ENCODE measurements around the gene SHC4.
"Not testable (repeated sequence)": the region's sequence is repeated elsewhere in the genome, so short reads cannot be mapped to it uniquely, and the experiment has no call there.

The SHC4 gene

DNA sequence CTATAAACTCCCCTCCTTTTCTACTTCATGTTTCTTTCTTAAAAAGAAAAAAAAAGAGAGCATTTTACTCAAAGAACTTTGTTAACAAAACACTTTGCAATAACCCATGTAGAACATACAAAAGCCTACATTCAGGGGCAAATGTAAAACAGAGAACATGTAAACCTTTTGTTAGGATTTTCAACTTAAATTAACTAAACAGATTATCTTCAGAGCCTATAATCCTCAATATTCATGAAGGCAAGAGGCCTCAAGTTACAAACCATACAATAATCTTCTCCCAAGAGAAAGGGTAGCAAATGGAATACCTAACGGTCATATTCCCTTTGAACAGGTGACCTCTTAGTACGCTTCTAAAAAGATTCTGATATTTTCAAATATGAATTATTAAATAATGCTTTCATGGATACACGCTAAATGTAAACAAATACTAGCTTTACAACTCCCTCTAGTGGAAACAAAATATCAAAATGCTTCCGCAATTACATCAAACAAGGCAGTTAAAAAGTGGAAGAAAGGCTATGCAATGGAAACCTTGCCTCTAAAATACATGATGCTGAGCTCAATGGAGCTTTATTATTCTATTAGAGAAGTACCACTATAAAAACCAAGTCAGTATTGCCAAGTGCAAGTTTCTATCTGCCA, 162.8 kb downstream of the SHC4 start:
- no peaks in the 10 kb centered on the region for H3K27me3 ChIP-seq (ENCODE audit: control insufficient read depth, insufficient read depth, low read length)
- no peak for DNase-seq (ENCODE audit: low read depth, low spot score)
- H3K27ac ChIP-seq (ENCODE audit: low read length) = no peak overlapping the region
- no peak overlapping the region for H3K4me3 ChIP-seq (ENCODE audit: low read length)
- no peaks in the 10 kb centered on the region for H3K4me1 ChIP-seq (ENCODE audit: control insufficient read depth, insufficient read depth, low read length)
- WGBS (ENCODE audit: insufficient coverage, insufficient read length) = no CpG with 5 or more reads among the region's 4 CpGs
- H3K9me3 ChIP-seq (ENCODE audit: control insufficient read depth, insufficient read depth, low read length) = no peaks in the 10 kb centered on the region
- H3K36me3 ChIP-seq (ENCODE audit: control insufficient read depth, insufficient read depth, low read length) = no peaks in the 10 kb centered on the region

DNA sequence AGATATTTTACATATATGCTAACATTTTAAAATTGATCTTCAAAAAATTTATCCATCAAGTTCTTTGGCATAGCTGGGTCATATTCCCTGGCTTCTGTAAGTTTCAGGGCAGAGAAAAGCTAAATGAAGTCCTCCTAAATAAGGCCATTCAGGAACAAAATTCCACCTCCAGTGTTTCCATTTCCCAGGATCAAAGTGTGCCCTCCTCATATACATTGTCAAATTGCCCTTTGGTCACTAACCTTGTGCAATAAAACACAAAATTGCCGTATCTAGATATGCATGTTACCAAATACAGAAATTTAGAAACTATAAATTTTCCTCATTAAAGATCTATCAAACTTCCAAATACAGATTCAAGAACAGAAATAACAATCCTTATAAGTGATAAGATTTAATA, 163.5 kb downstream of the SHC4 start:
- no CpG with 5 or more reads among the region's 1 CpG for WGBS (ENCODE audit: insufficient coverage, insufficient read length)
- H3K27me3 ChIP-seq (ENCODE audit: control insufficient read depth, insufficient read depth, low read length) = no peaks in the 10 kb centered on the region
- H3K9me3 ChIP-seq (ENCODE audit: control insufficient read depth, insufficient read depth, low read length) = no peaks in the 10 kb centered on the region
- H3K27ac ChIP-seq (ENCODE audit: low read length) = no peak overlapping the region
- no peaks in the 10 kb centered on the region for H3K4me1 ChIP-seq (ENCODE audit: control insufficient read depth, insufficient read depth, low read length)
- H3K4me3 ChIP-seq (ENCODE audit: low read length) = no peak overlapping the region
- DNase-seq (ENCODE audit: low read depth, low spot score) = no peak
- H3K36me3 ChIP-seq (ENCODE audit: control insufficient read depth, insufficient read depth, low read length) = no peaks in the 10 kb centered on the region

DNA sequence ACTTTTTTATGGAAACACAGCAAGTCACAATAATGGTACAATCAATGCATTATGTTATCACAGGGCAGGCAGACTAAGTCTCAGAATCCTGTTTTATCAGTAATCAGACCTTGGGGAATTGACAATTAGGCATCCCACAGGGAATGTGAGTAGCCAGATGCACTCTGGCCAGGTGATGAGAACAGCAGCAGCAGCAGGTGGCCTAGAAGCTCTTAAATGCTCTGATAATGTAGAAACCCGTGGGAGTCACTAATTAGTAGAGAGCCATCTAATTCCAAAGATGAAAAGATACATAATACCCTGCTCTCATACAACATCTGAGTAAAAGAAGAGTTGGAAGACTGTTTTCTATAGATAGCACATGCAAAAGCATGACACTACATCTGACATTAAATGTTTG, 165.4 kb downstream of the SHC4 start:
- no CpG with 5 or more reads among the region's 1 CpG for WGBS (ENCODE audit: insufficient coverage, insufficient read length)
- Histone ChIP-seq H3K27ac (ENCODE audit: low read length) (no peak overlapping the region), H3K27me3 (ENCODE audit: control insufficient read depth, insufficient read depth, low read length) (no peaks in the 10 kb centered on the region), H3K4me1 (ENCODE audit: control insufficient read depth, insufficient read depth, low read length) (no peaks in the 10 kb centered on the region), H3K4me3 (ENCODE audit: low read length) (no peak overlapping the region), H3K36me3 (ENCODE audit: control insufficient read depth, insufficient read depth, low read length) (no peaks in the 10 kb centered on the region), H3K9me3 (ENCODE audit: control insufficient read depth, insufficient read depth, low read length) (no peaks in the 10 kb centered on the region)
- DNase-seq (ENCODE audit: low read depth, low spot score) = no peak

DNA sequence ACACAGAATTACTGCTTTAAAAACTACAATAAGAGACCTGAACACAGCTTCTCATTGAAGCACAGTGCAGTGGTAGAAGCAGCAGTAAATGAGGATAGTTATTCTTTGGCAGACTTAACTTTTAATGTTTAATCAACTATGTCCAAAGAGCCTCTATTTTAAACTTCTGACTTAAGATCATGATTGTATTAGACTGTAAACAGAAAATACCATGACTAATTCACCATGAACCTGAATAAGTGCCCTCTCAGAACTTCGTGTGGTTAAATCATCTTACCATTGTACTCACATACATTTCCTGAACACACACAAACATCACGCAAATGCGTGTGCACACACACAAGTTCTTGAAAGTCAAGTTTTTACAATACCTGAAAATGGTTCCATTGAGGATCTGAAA, 166.8 kb downstream of the SHC4 start:
- DNase-seq (ENCODE audit: low read depth, low spot score) = no peak
- Histone ChIP-seq H3K27me3 (ENCODE audit: control insufficient read depth, insufficient read depth, low read length) (no peaks in the 10 kb centered on the region), H3K27ac (ENCODE audit: low read length) (no peak overlapping the region), H3K36me3 (ENCODE audit: control insufficient read depth, insufficient read depth, low read length) (no peaks in the 10 kb centered on the region), H3K4me1 (ENCODE audit: control insufficient read depth, insufficient read depth, low read length) (no peaks in the 10 kb centered on the region), H3K9me3 (ENCODE audit: control insufficient read depth, insufficient read depth, low read length) (no peaks in the 10 kb centered on the region), H3K4me3 (ENCODE audit: low read length) (no peak overlapping the region)
- WGBS (ENCODE audit: insufficient coverage, insufficient read length) = no CpG with 5 or more reads among the region's 3 CpGs

DNA sequence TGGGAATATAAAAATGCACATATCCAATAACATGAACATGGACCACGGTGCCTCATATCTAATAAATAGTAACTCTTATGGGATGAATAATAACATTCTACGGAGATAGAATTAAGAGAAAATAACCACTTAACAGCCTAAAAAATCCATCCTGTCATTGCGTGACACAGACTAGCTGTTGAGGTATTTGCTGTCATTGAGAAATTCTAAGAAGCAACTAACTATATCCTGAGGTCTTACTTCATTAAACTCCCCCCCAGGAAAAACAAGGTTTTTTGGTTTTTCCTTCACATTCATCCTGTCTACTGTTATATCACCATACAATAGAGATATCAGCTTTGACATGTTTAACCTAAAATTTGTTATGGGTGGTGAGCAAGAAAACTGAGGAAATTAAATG, 167.2 kb downstream of the SHC4 start:
- no peaks in the 10 kb centered on the region for H3K4me1 ChIP-seq (ENCODE audit: control insufficient read depth, insufficient read depth, low read length)
- H3K27me3 ChIP-seq (ENCODE audit: control insufficient read depth, insufficient read depth, low read length) = no peaks in the 10 kb centered on the region
- no peak for DNase-seq (ENCODE audit: low read depth, low spot score)
- H3K36me3 ChIP-seq (ENCODE audit: control insufficient read depth, insufficient read depth, low read length) = no peaks in the 10 kb centered on the region
- H3K27ac ChIP-seq (ENCODE audit: low read length) = no peak overlapping the region
- H3K4me3 ChIP-seq (ENCODE audit: low read length) = no peak overlapping the region
- no peaks in the 10 kb centered on the region for H3K9me3 ChIP-seq (ENCODE audit: control insufficient read depth, insufficient read depth, low read length)
- WGBS (ENCODE audit: insufficient coverage, insufficient read length) = no CpG with 5 or more reads among the region's 3 CpGs

DNA sequence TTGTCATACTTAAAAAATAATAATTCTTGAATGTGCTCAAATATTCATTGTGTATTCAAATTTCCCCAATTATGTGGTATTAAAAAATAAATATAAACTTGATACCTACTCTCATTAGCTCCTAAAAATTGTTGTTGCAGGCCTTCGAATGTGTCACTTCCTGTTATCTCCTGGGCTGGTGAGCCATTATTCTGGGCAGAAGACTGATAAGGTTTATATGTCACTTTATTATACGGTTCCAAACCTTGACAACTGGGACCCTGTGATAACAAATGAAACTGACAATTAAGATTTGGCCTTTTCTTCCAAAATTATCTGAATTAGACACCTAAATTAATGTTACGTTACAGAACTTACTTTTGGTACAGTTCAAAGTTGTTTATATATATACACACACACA, 167.8 kb downstream of the SHC4 start:
- no peaks in the 10 kb centered on the region for H3K9me3 ChIP-seq (ENCODE audit: control insufficient read depth, insufficient read depth, low read length)
- no CpG with 5 or more reads among the region's 3 CpGs for WGBS (ENCODE audit: insufficient coverage, insufficient read length)
- H3K36me3 ChIP-seq (ENCODE audit: control insufficient read depth, insufficient read depth, low read length) = no peaks in the 10 kb centered on the region
- H3K4me1 ChIP-seq (ENCODE audit: control insufficient read depth, insufficient read depth, low read length) = no peaks in the 10 kb centered on the region
- H3K27me3 ChIP-seq (ENCODE audit: control insufficient read depth, insufficient read depth, low read length) = no peaks in the 10 kb centered on the region
- no peak overlapping the region for H3K4me3 ChIP-seq (ENCODE audit: low read length)
- no peak for DNase-seq (ENCODE audit: low read depth, low spot score)
- H3K27ac ChIP-seq (ENCODE audit: low read length) = no peak overlapping the region

DNA sequence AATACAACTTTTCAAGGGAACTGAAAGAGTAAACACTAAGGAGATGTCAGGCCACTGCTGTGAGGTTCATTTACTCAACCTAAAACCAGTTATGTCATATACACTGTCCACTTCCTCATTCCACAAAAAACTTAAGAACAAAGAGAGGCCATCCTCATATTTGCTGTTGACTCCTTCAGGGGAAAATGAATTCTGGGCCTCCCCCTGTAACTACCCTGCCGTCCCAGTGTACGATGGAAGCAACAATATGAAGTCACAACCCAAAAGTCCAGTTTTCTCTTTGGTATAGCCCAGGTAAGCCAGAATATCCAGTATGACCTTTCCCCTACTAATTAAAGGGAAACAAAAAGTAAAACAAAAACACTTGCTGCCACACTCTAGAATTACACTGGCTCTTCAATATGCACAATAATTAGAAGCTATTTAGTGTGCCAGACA, 169.0 kb downstream of the SHC4 start:
- Histone ChIP-seq H3K27ac (ENCODE audit: low read length) (no peak overlapping the region), H3K4me3 (ENCODE audit: low read length) (no peak overlapping the region), H3K36me3 (ENCODE audit: control insufficient read depth, insufficient read depth, low read length) (no peaks in the 10 kb centered on the region), H3K9me3 (ENCODE audit: control insufficient read depth, insufficient read depth, low read length) (no peaks in the 10 kb centered on the region), H3K27me3 (ENCODE audit: control insufficient read depth, insufficient read depth, low read length) (no peaks in the 10 kb centered on the region), H3K4me1 (ENCODE audit: control insufficient read depth, insufficient read depth, low read length) (no peaks in the 10 kb centered on the region)
- WGBS (ENCODE audit: insufficient coverage, insufficient read length) = no CpG with 5 or more reads among the region's 2 CpGs
- no peak for DNase-seq (ENCODE audit: low read depth, low spot score)

DNA sequence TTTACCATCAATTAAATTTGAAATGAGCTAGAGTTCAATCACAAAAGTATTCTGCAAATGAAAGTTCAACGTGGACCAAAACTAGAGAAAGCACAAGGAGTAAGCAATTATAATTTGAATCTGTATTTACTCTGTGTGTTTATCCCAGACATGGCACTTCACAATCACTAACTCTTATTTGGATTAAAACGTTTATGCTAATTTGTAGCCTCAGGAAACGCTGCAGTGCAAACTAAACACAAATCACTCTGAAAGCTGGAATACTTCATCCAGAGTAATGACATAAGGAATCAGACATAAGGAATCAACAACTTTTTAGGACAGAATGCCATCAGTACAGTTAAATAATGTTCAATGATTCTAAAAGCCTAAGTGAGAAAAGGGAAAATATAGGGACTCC, 171.3 kb downstream of the SHC4 start:
- Histone ChIP-seq H3K36me3 (ENCODE audit: control insufficient read depth, insufficient read depth, low read length) (no peaks in the 10 kb centered on the region; the same call in 1 of the 2 replicates), H3K9me3 (ENCODE audit: control insufficient read depth, insufficient read depth, low read length) (no peaks in the 10 kb centered on the region), H3K4me3 (ENCODE audit: low read length) (no peak overlapping the region), H3K27ac (ENCODE audit: low read length) (no peak overlapping the region), H3K27me3 (ENCODE audit: control insufficient read depth, insufficient read depth, low read length) (no peaks in the 10 kb centered on the region), H3K4me1 (ENCODE audit: control insufficient read depth, insufficient read depth, low read length) (no peaks in the 10 kb centered on the region)
- no CpG with 5 or more reads among the region's 3 CpGs for WGBS (ENCODE audit: insufficient coverage, insufficient read length)
- DNase-seq (ENCODE audit: low read depth, low spot score) = no peak

DNA sequence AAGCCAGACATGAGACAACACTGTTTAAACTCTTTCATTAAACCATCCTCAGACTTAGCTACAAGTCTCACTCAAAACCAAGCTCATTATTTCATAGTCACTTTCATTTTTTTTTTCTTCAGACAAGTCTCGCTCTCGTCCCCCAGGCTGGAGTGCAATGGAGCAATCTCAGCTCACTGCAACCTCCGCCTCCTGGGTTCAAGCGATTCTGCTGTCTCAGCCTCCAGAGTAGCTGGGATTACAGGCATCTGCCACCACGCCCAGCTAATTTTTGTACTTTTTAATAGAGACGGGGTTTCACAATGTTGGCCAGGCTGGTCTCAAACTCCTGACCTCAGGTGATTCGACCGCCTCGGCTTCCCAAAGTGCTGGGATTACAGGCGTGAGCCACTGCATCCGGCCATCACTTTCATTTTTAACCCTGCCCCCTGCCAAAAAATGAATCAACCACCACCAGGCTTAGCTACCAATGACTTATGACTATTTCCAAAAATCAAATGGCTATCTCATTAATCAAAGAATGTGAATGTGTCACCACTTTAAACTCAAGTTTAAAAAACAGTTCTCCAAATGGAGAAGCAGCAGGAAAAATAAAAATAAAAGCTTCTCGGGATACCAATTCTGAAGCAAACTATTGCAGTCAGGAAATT, 173.1 kb downstream of the SHC4 start:
- no CpG with 5 or more reads among the region's 12 CpGs for WGBS (ENCODE audit: insufficient coverage, insufficient read length)
- H3K4me3 ChIP-seq (ENCODE audit: low read length); DNase-seq (ENCODE audit: low read depth, low spot score); H3K27ac ChIP-seq (ENCODE audit: low read length); H3K36me3 ChIP-seq (ENCODE audit: control insufficient read depth, insufficient read depth, low read length); H3K27me3 ChIP-seq (ENCODE audit: control insufficient read depth, insufficient read depth, low read length); H3K4me1 ChIP-seq (ENCODE audit: control insufficient read depth, insufficient read depth, low read length); H3K9me3 ChIP-seq (ENCODE audit: control insufficient read depth, insufficient read depth, low read length): not testable (repeated sequence)

DNA sequence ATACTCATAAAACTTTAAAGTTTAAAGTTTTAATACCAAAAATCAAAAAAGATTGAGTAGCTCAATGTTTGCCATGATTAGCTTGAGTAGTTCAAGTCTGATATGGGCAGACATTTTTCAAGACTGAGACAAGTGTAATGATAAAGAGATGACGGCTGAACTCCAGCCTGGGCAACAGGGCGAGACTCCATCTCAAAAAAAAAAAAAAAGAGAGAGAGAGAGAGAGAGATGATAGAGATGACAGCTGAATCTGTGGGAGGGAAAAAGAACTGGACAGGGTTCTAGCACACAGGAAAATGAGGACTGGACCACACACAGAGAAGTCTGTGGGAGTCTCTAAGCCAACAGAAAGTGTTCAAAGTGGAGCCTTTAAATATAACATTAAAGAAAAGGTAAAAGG, 178.0 kb downstream of the SHC4 start:
- peaks cover 8% of the 10 kb centered on the region; the same call in 1 of the 2 replicates for H3K36me3 ChIP-seq (ENCODE audit: control insufficient read depth, insufficient read depth, low read length)
- DNase-seq (ENCODE audit: low read depth, low spot score) = no peak
- H3K4me3 ChIP-seq (ENCODE audit: low read length) = no peak overlapping the region
- no peaks in the 10 kb centered on the region for H3K27me3 ChIP-seq (ENCODE audit: control insufficient read depth, insufficient read depth, low read length)
- H3K27ac ChIP-seq (ENCODE audit: low read length) = no peak overlapping the region
- H3K4me1 ChIP-seq (ENCODE audit: control insufficient read depth, insufficient read depth, low read length) = no peaks in the 10 kb centered on the region
- WGBS (ENCODE audit: insufficient coverage, insufficient read length) = no CpG with 5 or more reads among the region's 2 CpGs
- no peaks in the 10 kb centered on the region for H3K9me3 ChIP-seq (ENCODE audit: control insufficient read depth, insufficient read depth, low read length)

DNA sequence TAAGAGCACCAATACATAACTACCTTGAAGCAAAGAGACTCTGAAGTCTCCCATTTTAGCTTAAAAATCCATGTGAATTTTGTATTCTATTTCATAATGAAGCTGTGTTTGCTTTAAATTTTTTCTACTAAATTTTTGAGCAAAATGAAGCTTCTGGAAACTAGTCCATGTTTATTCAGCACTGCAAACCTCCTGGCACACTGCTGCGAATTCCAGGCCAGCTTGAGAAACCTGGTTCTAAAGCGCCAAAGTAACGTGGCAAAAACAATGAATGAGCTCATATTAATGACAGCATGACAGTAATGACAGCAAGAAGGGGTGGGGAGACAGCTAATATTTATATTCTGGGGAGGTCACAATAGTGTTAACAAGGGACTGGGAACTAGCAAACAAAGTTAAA, 178.5 kb downstream of the SHC4 start:
- Histone ChIP-seq H3K4me3 (ENCODE audit: low read length) (no peak overlapping the region), H3K27me3 (ENCODE audit: control insufficient read depth, insufficient read depth, low read length) (no peaks in the 10 kb centered on the region), H3K36me3 (ENCODE audit: control insufficient read depth, insufficient read depth, low read length) (peaks cover 8% of the 10 kb centered on the region; the same call in 1 of the 2 replicates), H3K9me3 (ENCODE audit: control insufficient read depth, insufficient read depth, low read length) (no peaks in the 10 kb centered on the region), H3K27ac (ENCODE audit: low read length) (no peak overlapping the region), H3K4me1 (ENCODE audit: control insufficient read depth, insufficient read depth, low read length) (no peaks in the 10 kb centered on the region)
- no CpG with 5 or more reads among the region's 3 CpGs for WGBS (ENCODE audit: insufficient coverage, insufficient read length)
- no peak for DNase-seq (ENCODE audit: low read depth, low spot score)
